HEK293 (cell line): Measurements from ENCODE around the gene KCTD2.

Experiments used
- BCL11A ChIP-seq: fragments of 450-650 bp; formaldehyde crosslinking; IDR thresholded peaks from 2 replicates; pipeline ENCODE4 v1.5.1; 2016; ENCODE audit warnings: low read depth, missing biosample characterization, missing genetic modification characterization
- FEZF1 ChIP-seq: fragments of 450-650 bp; formaldehyde crosslinking; IDR thresholded peaks from 2 replicates; pipeline ENCODE4 v1.5.1; 2016; ENCODE audit warnings: missing biosample characterization, missing genetic modification characterization
- HOXC10 ChIP-seq: sonication (generic); formaldehyde crosslinking; IDR thresholded peaks from 2 replicates; pipeline ENCODE4 v1.8.1; 2023; ENCODE audit warnings: mild to moderate bottlenecking, missing genetic modification reagents
- ZBTB1 ChIP-seq: fragments of 450-650 bp; formaldehyde crosslinking; IDR thresholded peaks from 2 replicates; pipeline ENCODE4 v1.5.1; 2016; ENCODE audit warnings: missing biosample characterization, missing genetic modification characterization
- ZNF155 ChIP-seq: fragments of 450-650 bp; formaldehyde crosslinking; IDR thresholded peaks from 2 replicates; pipeline ENCODE4 v1.5.1; 2016; ENCODE audit warnings: missing biosample characterization, missing genetic modification characterization
- ZNF335 ChIP-seq: fragments of 450-650 bp; formaldehyde crosslinking; conservative IDR thresholded peaks from 2 replicates; pipeline ENCODE4 v1.5.1; 2016; ENCODE audit warnings: missing biosample characterization, missing genetic modification characterization
- ZNF366 ChIP-seq: fragments of 450-650 bp; formaldehyde crosslinking; conservative IDR thresholded peaks from 2 replicates; pipeline ENCODE4 v1.5.1; 2016; ENCODE audit warnings: missing biosample characterization, missing genetic modification characterization
- ZNF473 ChIP-seq: fragments of 450-650 bp; formaldehyde crosslinking; IDR thresholded peaks from 2 replicates; pipeline ENCODE4 v1.5.1; 2017; ENCODE audit warnings: missing biosample characterization, missing genetic modification characterization
- ZNF571 ChIP-seq: fragments of 450-650 bp; formaldehyde crosslinking; IDR thresholded peaks from 2 replicates; pipeline ENCODE4 v1.5.0; 2017; ENCODE audit warnings: missing biosample characterization, missing genetic modification characterization
- ZNF623 ChIP-seq: fragments of 450-650 bp; formaldehyde crosslinking; IDR thresholded peaks from 2 replicates; pipeline ENCODE4 v1.5.1; 2016; ENCODE audit warnings: missing biosample characterization, missing genetic modification characterization
- ZNF629 ChIP-seq: fragments of 450-650 bp; formaldehyde crosslinking; IDR thresholded peaks from 2 replicates; pipeline ENCODE4 v1.5.1; 2017; ENCODE audit warnings: missing biosample characterization, missing genetic modification characterization
- ZNF677 ChIP-seq: fragments of 450-650 bp; IDR thresholded peaks from 2 replicates; pipeline ENCODE4 v1.5.0; 2018; ENCODE audit warnings: missing biosample characterization, mild to moderate bottlenecking, missing genetic modification characterization, moderate library complexity
- ZNF707 ChIP-seq: fragments of 450-650 bp; formaldehyde crosslinking; IDR thresholded peaks from 2 replicates; pipeline ENCODE4 v1.5.1; 2016; ENCODE audit warnings: missing biosample characterization, missing genetic modification characterization
- ZXDB ChIP-seq: fragments of 450-650 bp; formaldehyde crosslinking; IDR thresholded peaks from 2 replicates; pipeline ENCODE4 v1.5.1; 2016; ENCODE audit warnings: missing biosample characterization, missing genetic modification characterization
- TF ChIP-seq, protein P1 (sequence below): fragments of 450-650 bp; formaldehyde crosslinking; IDR thresholded peaks from 2 replicates; pipeline ENCODE4 v1.5.1; 2016; ENCODE audit warnings: missing biosample characterization, missing genetic modification characterization, borderline replicate concordance
- TF ChIP-seq, protein P2 (sequence below): fragments of 450-650 bp; formaldehyde crosslinking; IDR thresholded peaks from 2 replicates; pipeline ENCODE4 v1.5.1; 2016; ENCODE audit warnings: missing biosample characterization, missing genetic modification characterization
- TF ChIP-seq, protein P3 (sequence below): fragments of 450-650 bp; IDR thresholded peaks from 2 replicates; pipeline ENCODE4 v1.5.1; 2018; ENCODE audit warnings: missing biosample characterization, missing genetic modification characterization
- TF ChIP-seq, protein P4 (sequence below): fragments of 450-650 bp; formaldehyde crosslinking; IDR thresholded peaks from 2 replicates; pipeline ENCODE4 v1.5.1; 2016; ENCODE audit warnings: missing biosample characterization, missing genetic modification characterization
- TF ChIP-seq, protein P5 (sequence below): fragments of 450-650 bp; formaldehyde crosslinking; IDR thresholded peaks from 2 replicates; pipeline ENCODE4 v1.5.1; 2017; ENCODE audit warnings: missing biosample characterization, missing genetic modification characterization
- TF ChIP-seq, protein P6 (sequence below): sonication (generic); formaldehyde crosslinking; IDR thresholded peaks from 2 replicates; pipeline ENCODE4 v1.8.1; 2022; ENCODE audit warnings: mild to moderate bottlenecking, moderate library complexity, missing genetic modification reagents
- TF ChIP-seq, protein P7 (sequence below): fragments of 450-650 bp; formaldehyde crosslinking; IDR thresholded peaks from 2 replicates; pipeline ENCODE4 v1.5.1; 2016; ENCODE audit warnings: missing biosample characterization, missing genetic modification characterization

Gene KCTD2

DNA sequence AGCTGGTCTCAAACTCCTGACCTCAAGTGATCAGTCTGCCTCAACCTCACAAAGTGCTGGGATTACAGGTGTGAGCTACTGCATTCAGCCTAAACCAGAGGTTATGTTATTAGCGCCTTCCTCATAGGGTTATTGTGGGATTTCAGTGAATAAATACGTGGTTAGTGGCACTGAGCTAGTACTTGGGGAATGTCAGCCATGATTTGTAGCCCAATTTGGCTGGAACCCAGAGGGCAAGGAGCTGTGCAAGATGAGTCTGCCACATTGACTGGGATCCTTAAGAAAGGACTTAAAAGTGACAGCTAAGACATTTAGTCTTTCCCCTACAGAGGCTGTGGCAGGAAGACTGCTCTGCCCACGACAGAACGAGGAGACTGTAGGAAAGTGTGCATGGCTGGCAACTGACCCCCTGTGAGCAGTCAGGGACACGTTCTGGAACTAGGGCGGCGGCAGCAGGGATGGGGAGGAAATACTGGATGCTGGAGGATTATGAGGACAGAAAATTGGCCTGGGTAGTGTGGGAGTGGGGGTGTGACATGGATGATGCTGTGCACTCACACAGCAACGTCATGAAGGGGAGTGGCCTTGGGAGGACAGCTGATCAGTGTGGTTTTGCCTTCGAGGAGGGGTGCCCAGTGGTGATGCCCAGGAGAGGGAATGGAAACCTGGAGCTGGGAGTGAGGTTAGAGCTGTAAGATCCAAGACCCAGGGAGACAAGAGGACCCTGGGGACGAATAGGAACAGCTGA, 14.9 kb upstream of the KCTD2 start (continued):
- TF ChIP-seq, protein P1, sequence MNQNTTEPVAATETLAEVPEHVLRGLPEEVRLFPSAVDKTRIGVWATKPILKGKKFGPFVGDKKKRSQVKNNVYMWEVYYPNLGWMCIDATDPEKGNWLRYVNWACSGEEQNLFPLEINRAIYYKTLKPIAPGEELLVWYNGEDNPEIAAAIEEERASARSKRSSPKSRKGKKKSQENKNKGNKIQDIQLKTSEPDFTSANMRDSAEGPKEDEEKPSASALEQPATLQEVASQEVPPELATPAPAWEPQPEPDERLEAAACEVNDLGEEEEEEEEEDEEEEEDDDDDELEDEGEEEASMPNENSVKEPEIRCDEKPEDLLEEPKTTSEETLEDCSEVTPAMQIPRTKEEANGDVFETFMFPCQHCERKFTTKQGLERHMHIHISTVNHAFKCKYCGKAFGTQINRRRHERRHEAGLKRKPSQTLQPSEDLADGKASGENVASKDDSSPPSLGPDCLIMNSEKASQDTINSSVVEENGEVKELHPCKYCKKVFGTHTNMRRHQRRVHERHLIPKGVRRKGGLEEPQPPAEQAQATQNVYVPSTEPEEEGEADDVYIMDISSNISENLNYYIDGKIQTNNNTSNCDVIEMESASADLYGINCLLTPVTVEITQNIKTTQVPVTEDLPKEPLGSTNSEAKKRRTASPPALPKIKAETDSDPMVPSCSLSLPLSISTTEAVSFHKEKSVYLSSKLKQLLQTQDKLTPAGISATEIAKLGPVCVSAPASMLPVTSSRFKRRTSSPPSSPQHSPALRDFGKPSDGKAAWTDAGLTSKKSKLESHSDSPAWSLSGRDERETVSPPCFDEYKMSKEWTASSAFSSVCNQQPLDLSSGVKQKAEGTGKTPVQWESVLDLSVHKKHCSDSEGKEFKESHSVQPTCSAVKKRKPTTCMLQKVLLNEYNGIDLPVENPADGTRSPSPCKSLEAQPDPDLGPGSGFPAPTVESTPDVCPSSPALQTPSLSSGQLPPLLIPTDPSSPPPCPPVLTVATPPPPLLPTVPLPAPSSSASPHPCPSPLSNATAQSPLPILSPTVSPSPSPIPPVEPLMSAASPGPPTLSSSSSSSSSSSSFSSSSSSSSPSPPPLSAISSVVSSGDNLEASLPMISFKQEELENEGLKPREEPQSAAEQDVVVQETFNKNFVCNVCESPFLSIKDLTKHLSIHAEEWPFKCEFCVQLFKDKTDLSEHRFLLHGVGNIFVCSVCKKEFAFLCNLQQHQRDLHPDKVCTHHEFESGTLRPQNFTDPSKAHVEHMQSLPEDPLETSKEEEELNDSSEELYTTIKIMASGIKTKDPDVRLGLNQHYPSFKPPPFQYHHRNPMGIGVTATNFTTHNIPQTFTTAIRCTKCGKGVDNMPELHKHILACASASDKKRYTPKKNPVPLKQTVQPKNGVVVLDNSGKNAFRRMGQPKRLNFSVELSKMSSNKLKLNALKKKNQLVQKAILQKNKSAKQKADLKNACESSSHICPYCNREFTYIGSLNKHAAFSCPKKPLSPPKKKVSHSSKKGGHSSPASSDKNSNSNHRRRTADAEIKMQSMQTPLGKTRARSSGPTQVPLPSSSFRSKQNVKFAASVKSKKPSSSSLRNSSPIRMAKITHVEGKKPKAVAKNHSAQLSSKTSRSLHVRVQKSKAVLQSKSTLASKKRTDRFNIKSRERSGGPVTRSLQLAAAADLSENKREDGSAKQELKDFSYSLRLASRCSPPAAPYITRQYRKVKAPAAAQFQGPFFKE (tag by site-specific recombination), result no peak
- TF ChIP-seq ZNF707 (no peak), ZNF571 (tag by site-specific recombination) (no peak), ZNF155 (tag by site-specific recombination) (no peak), ZNF335 (tag by site-specific recombination) (peak; percentile 78), ZNF629 (peak; percentile 94), HOXC10 (no peak), BCL11A (tag by site-specific recombination) (no peak; the same call in 1 of the 2 replicates), ZNF473 (no peak), ZNF623 (tag by site-specific recombination) (no peak), ZNF366 (tag by site-specific recombination) (no peak; the same call in 1 of the 2 replicates), ZBTB1 (tag by site-specific recombination) (no peak), ZNF677 (tag by site-specific recombination) (no peak), ZXDB (tag by site-specific recombination) (no peak), FEZF1 (tag by site-specific recombination) (no peak)
- TF ChIP-seq, protein P2, sequence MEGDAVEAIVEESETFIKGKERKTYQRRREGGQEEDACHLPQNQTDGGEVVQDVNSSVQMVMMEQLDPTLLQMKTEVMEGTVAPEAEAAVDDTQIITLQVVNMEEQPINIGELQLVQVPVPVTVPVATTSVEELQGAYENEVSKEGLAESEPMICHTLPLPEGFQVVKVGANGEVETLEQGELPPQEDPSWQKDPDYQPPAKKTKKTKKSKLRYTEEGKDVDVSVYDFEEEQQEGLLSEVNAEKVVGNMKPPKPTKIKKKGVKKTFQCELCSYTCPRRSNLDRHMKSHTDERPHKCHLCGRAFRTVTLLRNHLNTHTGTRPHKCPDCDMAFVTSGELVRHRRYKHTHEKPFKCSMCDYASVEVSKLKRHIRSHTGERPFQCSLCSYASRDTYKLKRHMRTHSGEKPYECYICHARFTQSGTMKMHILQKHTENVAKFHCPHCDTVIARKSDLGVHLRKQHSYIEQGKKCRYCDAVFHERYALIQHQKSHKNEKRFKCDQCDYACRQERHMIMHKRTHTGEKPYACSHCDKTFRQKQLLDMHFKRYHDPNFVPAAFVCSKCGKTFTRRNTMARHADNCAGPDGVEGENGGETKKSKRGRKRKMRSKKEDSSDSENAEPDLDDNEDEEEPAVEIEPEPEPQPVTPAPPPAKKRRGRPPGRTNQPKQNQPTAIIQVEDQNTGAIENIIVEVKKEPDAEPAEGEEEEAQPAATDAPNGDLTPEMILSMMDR (tag by site-specific recombination), result no peak
- TF ChIP-seq, protein P3, sequence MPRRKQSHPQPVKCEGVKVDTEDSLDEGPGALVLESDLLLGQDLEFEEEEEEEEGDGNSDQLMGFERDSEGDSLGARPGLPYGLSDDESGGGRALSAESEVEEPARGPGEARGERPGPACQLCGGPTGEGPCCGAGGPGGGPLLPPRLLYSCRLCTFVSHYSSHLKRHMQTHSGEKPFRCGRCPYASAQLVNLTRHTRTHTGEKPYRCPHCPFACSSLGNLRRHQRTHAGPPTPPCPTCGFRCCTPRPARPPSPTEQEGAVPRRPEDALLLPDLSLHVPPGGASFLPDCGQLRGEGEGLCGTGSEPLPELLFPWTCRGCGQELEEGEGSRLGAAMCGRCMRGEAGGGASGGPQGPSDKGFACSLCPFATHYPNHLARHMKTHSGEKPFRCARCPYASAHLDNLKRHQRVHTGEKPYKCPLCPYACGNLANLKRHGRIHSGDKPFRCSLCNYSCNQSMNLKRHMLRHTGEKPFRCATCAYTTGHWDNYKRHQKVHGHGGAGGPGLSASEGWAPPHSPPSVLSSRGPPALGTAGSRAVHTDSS (tag by site-specific recombination), result no peak
- TF ChIP-seq, protein P4, sequence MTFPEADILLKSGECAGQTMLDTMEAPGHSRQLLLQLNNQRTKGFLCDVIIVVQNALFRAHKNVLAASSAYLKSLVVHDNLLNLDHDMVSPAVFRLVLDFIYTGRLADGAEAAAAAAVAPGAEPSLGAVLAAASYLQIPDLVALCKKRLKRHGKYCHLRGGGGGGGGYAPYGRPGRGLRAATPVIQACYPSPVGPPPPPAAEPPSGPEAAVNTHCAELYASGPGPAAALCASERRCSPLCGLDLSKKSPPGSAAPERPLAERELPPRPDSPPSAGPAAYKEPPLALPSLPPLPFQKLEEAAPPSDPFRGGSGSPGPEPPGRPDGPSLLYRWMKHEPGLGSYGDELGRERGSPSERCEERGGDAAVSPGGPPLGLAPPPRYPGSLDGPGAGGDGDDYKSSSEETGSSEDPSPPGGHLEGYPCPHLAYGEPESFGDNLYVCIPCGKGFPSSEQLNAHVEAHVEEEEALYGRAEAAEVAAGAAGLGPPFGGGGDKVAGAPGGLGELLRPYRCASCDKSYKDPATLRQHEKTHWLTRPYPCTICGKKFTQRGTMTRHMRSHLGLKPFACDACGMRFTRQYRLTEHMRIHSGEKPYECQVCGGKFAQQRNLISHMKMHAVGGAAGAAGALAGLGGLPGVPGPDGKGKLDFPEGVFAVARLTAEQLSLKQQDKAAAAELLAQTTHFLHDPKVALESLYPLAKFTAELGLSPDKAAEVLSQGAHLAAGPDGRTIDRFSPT (tag by site-specific recombination), result peak; percentile 62
- TF ChIP-seq, protein P5, sequence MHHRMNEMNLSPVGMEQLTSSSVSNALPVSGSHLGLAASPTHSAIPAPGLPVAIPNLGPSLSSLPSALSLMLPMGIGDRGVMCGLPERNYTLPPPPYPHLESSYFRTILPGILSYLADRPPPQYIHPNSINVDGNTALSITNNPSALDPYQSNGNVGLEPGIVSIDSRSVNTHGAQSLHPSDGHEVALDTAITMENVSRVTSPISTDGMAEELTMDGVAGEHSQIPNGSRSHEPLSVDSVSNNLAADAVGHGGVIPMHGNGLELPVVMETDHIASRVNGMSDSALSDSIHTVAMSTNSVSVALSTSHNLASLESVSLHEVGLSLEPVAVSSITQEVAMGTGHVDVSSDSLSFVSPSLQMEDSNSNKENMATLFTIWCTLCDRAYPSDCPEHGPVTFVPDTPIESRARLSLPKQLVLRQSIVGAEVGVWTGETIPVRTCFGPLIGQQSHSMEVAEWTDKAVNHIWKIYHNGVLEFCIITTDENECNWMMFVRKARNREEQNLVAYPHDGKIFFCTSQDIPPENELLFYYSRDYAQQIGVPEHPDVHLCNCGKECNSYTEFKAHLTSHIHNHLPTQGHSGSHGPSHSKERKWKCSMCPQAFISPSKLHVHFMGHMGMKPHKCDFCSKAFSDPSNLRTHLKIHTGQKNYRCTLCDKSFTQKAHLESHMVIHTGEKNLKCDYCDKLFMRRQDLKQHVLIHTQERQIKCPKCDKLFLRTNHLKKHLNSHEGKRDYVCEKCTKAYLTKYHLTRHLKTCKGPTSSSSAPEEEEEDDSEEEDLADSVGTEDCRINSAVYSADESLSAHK, result no peak
- TF ChIP-seq, protein P6, sequence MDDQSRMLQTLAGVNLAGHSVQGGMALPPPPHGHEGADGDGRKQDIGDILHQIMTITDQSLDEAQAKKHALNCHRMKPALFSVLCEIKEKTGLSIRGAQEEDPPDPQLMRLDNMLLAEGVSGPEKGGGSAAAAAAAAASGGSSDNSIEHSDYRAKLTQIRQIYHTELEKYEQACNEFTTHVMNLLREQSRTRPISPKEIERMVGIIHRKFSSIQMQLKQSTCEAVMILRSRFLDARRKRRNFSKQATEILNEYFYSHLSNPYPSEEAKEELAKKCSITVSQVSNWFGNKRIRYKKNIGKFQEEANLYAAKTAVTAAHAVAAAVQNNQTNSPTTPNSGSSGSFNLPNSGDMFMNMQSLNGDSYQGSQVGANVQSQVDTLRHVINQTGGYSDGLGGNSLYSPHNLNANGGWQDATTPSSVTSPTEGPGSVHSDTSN (CRISPR knock-in tag), result no peak
- TF ChIP-seq, protein P7, sequence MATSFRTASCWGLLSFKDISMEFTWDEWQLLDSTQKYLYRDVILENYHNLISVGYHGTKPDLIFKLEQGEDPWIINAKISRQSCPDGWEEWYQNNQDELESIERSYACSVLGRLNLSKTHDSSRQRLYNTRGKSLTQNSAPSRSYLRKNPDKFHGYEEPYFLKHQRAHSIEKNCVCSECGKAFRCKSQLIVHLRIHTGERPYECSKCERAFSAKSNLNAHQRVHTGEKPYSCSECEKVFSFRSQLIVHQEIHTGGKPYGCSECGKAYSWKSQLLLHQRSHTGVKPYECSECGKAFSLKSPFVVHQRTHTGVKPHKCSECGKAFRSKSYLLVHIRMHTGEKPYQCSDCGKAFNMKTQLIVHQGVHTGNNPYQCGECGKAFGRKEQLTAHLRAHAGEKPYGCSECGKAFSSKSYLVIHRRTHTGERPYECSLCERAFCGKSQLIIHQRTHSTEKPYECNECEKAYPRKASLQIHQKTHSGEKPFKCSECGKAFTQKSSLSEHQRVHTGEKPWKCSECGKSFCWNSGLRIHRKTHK (tag by site-specific recombination), result no peak
